Measurements from ENCODE around the gene CISH. TPM values are rescaled to one million over a fixed set of nuclear protein-coding genes. Genes with fewer than 3 reads are reported as not detected.

The CISH gene
- total RNA-seq, 1 experiment from 2014 or later = 2.3 TPM

DNA sequence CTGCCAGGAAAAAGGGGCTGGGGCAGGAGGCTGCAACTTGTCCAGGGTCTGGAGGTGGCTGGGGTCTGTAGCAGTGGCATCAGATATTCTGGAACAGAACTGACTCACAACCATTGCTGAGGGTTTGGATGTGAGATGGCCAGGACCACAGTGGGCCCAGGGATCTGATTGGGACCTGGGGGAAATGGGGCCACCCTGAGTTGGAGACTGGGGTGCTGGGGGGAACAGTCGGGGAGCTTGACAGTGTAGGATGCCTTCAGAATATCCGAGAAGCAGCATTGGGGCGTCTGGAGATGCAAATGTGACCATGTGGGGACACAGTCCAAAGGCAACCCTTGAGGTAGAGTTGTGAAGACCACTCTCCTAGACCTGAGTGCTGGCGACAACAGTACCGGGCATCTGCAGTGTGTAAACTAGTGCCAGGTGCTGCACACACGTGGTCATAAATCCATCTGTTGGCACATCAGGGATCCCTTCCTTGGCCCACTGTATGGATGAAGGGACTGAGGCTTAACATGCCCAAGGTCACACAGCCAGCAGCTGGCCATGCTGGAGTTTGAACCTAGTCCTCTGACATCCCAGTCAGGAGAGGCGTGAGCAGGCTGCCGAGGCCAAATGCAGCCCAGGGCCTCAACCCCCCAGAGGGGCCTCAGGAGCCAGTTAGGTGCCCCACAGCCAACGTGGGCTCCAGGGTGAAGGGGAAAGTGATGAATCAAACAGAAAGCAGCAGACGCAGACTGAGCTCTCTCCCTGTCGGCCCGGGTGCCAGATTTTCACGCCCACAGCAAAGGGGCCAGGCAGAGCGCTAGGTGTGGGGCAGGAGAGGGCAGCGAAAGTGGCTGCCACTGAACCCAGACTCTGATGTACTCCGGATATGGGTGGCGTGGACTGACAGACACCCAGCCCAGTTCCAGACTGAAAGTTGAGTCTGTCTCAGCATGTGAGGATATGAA is 23.5 kb downstream of the CISH start:
- H3K79me2 ChIP-seq (ENCODE audit: low read length) = no peaks in the 10 kb centered on the region
- TF ChIP-seq EZH2phosphoT487 (IDR thresholded peaks at IDR 0.05; ENCODE audit: borderline replicate concordance, low read length) (no peak), EZH2 (IDR thresholded peaks at IDR 0.05; ENCODE audit: low read length, unreplicated experiment) (no peak)
- TF ChIP-seq, protein P1, sequence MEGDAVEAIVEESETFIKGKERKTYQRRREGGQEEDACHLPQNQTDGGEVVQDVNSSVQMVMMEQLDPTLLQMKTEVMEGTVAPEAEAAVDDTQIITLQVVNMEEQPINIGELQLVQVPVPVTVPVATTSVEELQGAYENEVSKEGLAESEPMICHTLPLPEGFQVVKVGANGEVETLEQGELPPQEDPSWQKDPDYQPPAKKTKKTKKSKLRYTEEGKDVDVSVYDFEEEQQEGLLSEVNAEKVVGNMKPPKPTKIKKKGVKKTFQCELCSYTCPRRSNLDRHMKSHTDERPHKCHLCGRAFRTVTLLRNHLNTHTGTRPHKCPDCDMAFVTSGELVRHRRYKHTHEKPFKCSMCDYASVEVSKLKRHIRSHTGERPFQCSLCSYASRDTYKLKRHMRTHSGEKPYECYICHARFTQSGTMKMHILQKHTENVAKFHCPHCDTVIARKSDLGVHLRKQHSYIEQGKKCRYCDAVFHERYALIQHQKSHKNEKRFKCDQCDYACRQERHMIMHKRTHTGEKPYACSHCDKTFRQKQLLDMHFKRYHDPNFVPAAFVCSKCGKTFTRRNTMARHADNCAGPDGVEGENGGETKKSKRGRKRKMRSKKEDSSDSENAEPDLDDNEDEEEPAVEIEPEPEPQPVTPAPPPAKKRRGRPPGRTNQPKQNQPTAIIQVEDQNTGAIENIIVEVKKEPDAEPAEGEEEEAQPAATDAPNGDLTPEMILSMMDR (conservative IDR thresholded peaks at IDR 0.05; ENCODE audit: low read depth, low read length) = no peak
- CTCF ChIA-PET = no interaction called here
- intact Hi-C loops (cut with micrococcal nuclease) = no loop called here
- H3K27me3 ChIP-seq (ENCODE audit: low read length) = no peaks in the 10 kb centered on the region
- TSS peak; percentile 1 for BruUV-seq (replicated peaks)
- no peak overlapping the region for H2AFZ ChIP-seq (ENCODE audit: low read length)
- POLR2A ChIA-PET (ENCODE audit: unreplicated experiment) = no interaction called here
- DNase-seq = no peak
- no peak overlapping the region for H3K4me2 ChIP-seq (ENCODE audit: low read length)
- H3K9me2 ChIP-seq (replicated peaks; ENCODE audit: low read length) = no peaks in the 10 kb centered on the region
- H4K20me1 ChIP-seq (ENCODE audit: low read length) = no peaks in the 10 kb centered on the region
- no peaks in the 10 kb centered on the region for H3K36me3 ChIP-seq (ENCODE audit: low read depth, low read length)
- no peak overlapping the region for H3K4me3 ChIP-seq (ENCODE audit: low read length)
- H3K9me3 ChIP-seq (ENCODE audit: low read length) = no peaks in the 10 kb centered on the region
- H3K27ac ChIP-seq (ENCODE audit: low read length) = no peak overlapping the region
- H3K9ac ChIP-seq (ENCODE audit: low read length) = no peak overlapping the region
- H3F3A ChIP-seq (ENCODE audit: low read length, unreplicated experiment) = no peaks in the 10 kb centered on the region
- peaks cover 2% of the 10 kb centered on the region; the same call in 1 of the 2 replicates for H3K4me1 ChIP-seq (ENCODE audit: insufficient read depth, low read length)
- ATAC-seq = no peak

- H3K27ac ChIP-seq (ENCODE audit: low read length) = no peak overlapping the region
- H3K4me2 ChIP-seq (ENCODE audit: low read length) = no peak overlapping the region
- no peak for TF ChIP-seq EZH2 (IDR thresholded peaks at IDR 0.05; ENCODE audit: low read length, unreplicated experiment)
- TF ChIP-seq, protein P1 (conservative IDR thresholded peaks at IDR 0.05; ENCODE audit: low read depth, low read length) = no peak
- no peak for TF ChIP-seq EZH2phosphoT487 (IDR thresholded peaks at IDR 0.05; ENCODE audit: borderline replicate concordance, low read length)
- H2AFZ ChIP-seq (ENCODE audit: low read length) = no peak overlapping the region
- DNase-seq (no peak), ATAC-seq (peak; percentile 31)
- H3K79me2 ChIP-seq (ENCODE audit: low read length) = no peaks in the 10 kb centered on the region
- no peak overlapping the region for H3K9ac ChIP-seq (ENCODE audit: low read length)
- no peaks in the 10 kb centered on the region for H3F3A ChIP-seq (ENCODE audit: low read length, unreplicated experiment)
- BruUV-seq (replicated peaks) = no TSS peak
- ChIA-PET POLR2A (ENCODE audit: unreplicated experiment) (no interaction called here), CTCF (interaction anchor here (0.5 kb wide), 1 partner anchor 513 kb away, joined by 4 read pairs; no protein-coding TSS in a partner anchor)
- intact Hi-C loops (cut with micrococcal nuclease) = no loop called here
- no peaks in the 10 kb centered on the region for H3K9me3 ChIP-seq (ENCODE audit: low read length)
- H3K9me2 ChIP-seq (replicated peaks; ENCODE audit: low read length) = no peaks in the 10 kb centered on the region
- no peak overlapping the region for H3K4me3 ChIP-seq (ENCODE audit: low read length)
- H4K20me1 ChIP-seq (ENCODE audit: low read length) = no peaks in the 10 kb centered on the region
- H3K27me3 ChIP-seq (ENCODE audit: low read length) = no peaks in the 10 kb centered on the region
- H3K36me3 ChIP-seq (ENCODE audit: low read depth, low read length) = no peaks in the 10 kb centered on the region
- H3K4me1 ChIP-seq (ENCODE audit: insufficient read depth, low read length) = peaks cover 2% of the 10 kb centered on the region; the same call in 1 of the 2 replicates
These were observed 24.2 kb downstream of the CISH start for GRCh38 chr3:50587373-50587772.

- no peak overlapping the region for H3K4me3 ChIP-seq (ENCODE audit: low read length)
- no peaks in the 10 kb centered on the region for H3K9me2 ChIP-seq (replicated peaks; ENCODE audit: low read length)
- no peaks in the 10 kb centered on the region for H3F3A ChIP-seq (ENCODE audit: low read length, unreplicated experiment)
- H3K36me3 ChIP-seq (ENCODE audit: low read depth, low read length) = no peaks in the 10 kb centered on the region
- ChIA-PET CTCF (no interaction called here), POLR2A (ENCODE audit: unreplicated experiment) (no interaction called here)
- no peak for TF ChIP-seq EZH2phosphoT487 (IDR thresholded peaks at IDR 0.05; ENCODE audit: borderline replicate concordance, low read length)
- TF ChIP-seq, protein P1 (conservative IDR thresholded peaks at IDR 0.05; ENCODE audit: low read depth, low read length) = no peak
- ATAC-seq (no peak), DNase-seq (no peak)
- H4K20me1 ChIP-seq (ENCODE audit: low read length) = no peaks in the 10 kb centered on the region
- H3K27me3 ChIP-seq (ENCODE audit: low read length) = no peaks in the 10 kb centered on the region
- BruUV-seq (replicated peaks) = no TSS peak
- H3K9me3 ChIP-seq (ENCODE audit: low read length) = no peaks in the 10 kb centered on the region
- no peaks in the 10 kb centered on the region for H3K79me2 ChIP-seq (ENCODE audit: low read length)
- intact Hi-C loops (cut with micrococcal nuclease) = no loop called here
- H3K4me2 ChIP-seq (ENCODE audit: low read length) = no peak overlapping the region
- no peak overlapping the region for H3K27ac ChIP-seq (ENCODE audit: low read length)
- peaks cover 2% of the 10 kb centered on the region; the same call in 1 of the 2 replicates for H3K4me1 ChIP-seq (ENCODE audit: insufficient read depth, low read length)
- no peak overlapping the region for H3K9ac ChIP-seq (ENCODE audit: low read length)
- H2AFZ ChIP-seq (ENCODE audit: low read length) = no peak overlapping the region
These were observed 24.9 kb downstream of the CISH start for GRCh38 chr3:50586763-50587070.

Data from PC-3 (cell line).